Neural progenitor cell (in vitro differentiated cells): ENCODE data around the gene CDCA8. TPM values are rescaled to one million over a fixed set of nuclear protein-coding genes. Genes with fewer than 3 reads are reported as not detected.

Source experiments
- DNase-seq: peaks from one replicate; pipeline ENCODE4 v3.0.0-alpha.2; 2016; ENCODE audit warnings: low spot score
- H2AFZ ChIP-seq: fragments of 200-600 bp; sonication (generic); replicated peaks from 2 replicates; pipeline ENCODE4 v1.6.1; 2016; ENCODE audit warnings: antibody characterized with exemption
- H3F3A ChIP-seq: fragments of 200-600 bp; sonication (generic); 2 replicates; pipeline ENCODE4 v1.6.1; 2016; ENCODE audit warnings: antibody characterized with exemption, low read depth
- H3K27ac ChIP-seq: fragments of 200-600 bp; sonication (generic); 2 replicates; pipeline ENCODE4 v1.5.1; 2016; ENCODE audit warnings: mild to moderate bottlenecking
- H3K27me3 ChIP-seq: fragments of 200-600 bp; sonication (generic); 2 replicates; pipeline ENCODE4 v1.6.1; 2016; ENCODE audit warnings: mild to moderate bottlenecking, moderate library complexity
- H3K36me3 ChIP-seq: fragments of 200-600 bp; sonication (generic); 2 replicates; pipeline ENCODE4 v1.5.1; 2016
- H3K4me1 ChIP-seq: fragments of 200-600 bp; sonication (generic); 2 replicates; pipeline ENCODE4 v1.6.1; 2016; ENCODE audit warnings: mixed run types
- H3K4me2 ChIP-seq: fragments of 200-600 bp; sonication (generic); 2 replicates; pipeline ENCODE4 v1.6.1; 2016
- H3K4me3 ChIP-seq: fragments of 200-600 bp; sonication (generic); 2 replicates; pipeline ENCODE4 v1.5.1; 2016
- H3K79me2 ChIP-seq: fragments of 200-600 bp; sonication (generic); 2 replicates; pipeline ENCODE4 v1.6.1; 2016; ENCODE audit warnings: low read depth
- H3K9ac ChIP-seq: fragments of 200-600 bp; sonication (generic); 2 replicates; pipeline ENCODE4 v1.6.1; 2016
- H3K9me3 ChIP-seq: fragments of 200-600 bp; sonication (generic); 2 replicates; pipeline ENCODE4 v1.5.1; 2016; ENCODE audit warnings: low read depth
- H4K20me1 ChIP-seq: fragments of 200-600 bp; sonication (generic); 2 replicates; pipeline ENCODE4 v1.6.1; 2016; ENCODE audit warnings: low read depth
- H3K27ac Mint-ChIP-seq: 3 replicates; pipeline ENCODE4 v1.8.0; 2021; ENCODE audit warnings: mixed read lengths
- H3K27me3 Mint-ChIP-seq: 2 replicates; pipeline ENCODE4 v1.8.0; 2022; ENCODE audit warnings: low read depth, mild to moderate bottlenecking, inconsistent platforms, moderate library complexity, mixed read lengths; ENCODE audit not compliant: insufficient read depth
- H3K36me3 Mint-ChIP-seq: 3 replicates; pipeline ENCODE4 v1.8.0; 2021; ENCODE audit warnings: mixed read lengths
- H3K4me1 Mint-ChIP-seq: 3 replicates; pipeline ENCODE4 v1.8.0; 2021; ENCODE audit warnings: mixed read lengths
- H3K4me3 Mint-ChIP-seq: 3 replicates; pipeline ENCODE4 v1.8.0; 2021; ENCODE audit warnings: mild to moderate bottlenecking, moderate library complexity, mixed read lengths
- H3K9me3 Mint-ChIP-seq: 3 replicates; pipeline ENCODE4 v1.8.0; 2020; ENCODE audit warnings: mixed read lengths
- CTCF ChIP-seq: fragments of 200-600 bp; sonication (generic); IDR thresholded peaks from 2 replicates; pipeline ENCODE4 v1.5.1; 2017; ENCODE audit warnings: antibody characterized with exemption, mild to moderate bottlenecking
- EZH2 ChIP-seq: fragments of 200-600 bp; sonication (generic); IDR thresholded peaks from 2 replicates; pipeline ENCODE4 v1.6.1; 2017; ENCODE audit warnings: antibody characterized with exemption, mild to moderate bottlenecking, moderate library complexity
- EZH2phosphoT487 ChIP-seq: fragments of 200-600 bp; sonication (generic); IDR thresholded peaks from 2 replicates; pipeline ENCODE4 v1.6.1; 2017; ENCODE audit warnings: antibody characterized with exemption
- total RNA-seq: library from RNA; depleted of rRNA; stranded (reverse); fragments of >200 nt; gene quantifications from 2 replicates; pipeline ENCODE4 v1.2.3, GENCODE V29; 2015; ENCODE audit warnings: low replicate concordance

The CDCA8 gene
- total RNA-seq, 1 donor from 2014 or later: 49.3 TPM

GRCh38 chr1:37748565-37748964 is 56.2 kb downstream of the CDCA8 start:
- Mint-ChIP-seq H3K36me3 (peaks cover 1% of the 10 kb centered on the region), H3K27ac (no peak overlapping the region), H3K27me3 (peaks cover 41% of the 10 kb centered on the region), H3K9me3 (peaks cover 3% of the 10 kb centered on the region), H3K4me3 (no peak overlapping the region), H3K4me1 (peaks cover 5% of the 10 kb centered on the region)
- H3F3A ChIP-seq: peaks cover 3% of the 10 kb centered on the region
- H3K4me3 ChIP-seq: no peak overlapping the region
- no peak overlapping the region for H3K4me2 ChIP-seq
- no peaks in the 10 kb centered on the region for H3K36me3 ChIP-seq
- no peaks in the 10 kb centered on the region for H3K9me3 ChIP-seq
- H3K4me1 ChIP-seq: no peaks in the 10 kb centered on the region
- peaks cover 5% of the 10 kb centered on the region for H4K20me1 ChIP-seq
- no peaks in the 10 kb centered on the region for H3K79me2 ChIP-seq
- no peak for DNase-seq
- no peak overlapping the region for H3K27ac ChIP-seq
- H2AFZ ChIP-seq: no peak overlapping the region
- no peak overlapping the region for H3K9ac ChIP-seq
- H3K27me3 ChIP-seq: peaks cover 96% of the 10 kb centered on the region
- TF ChIP-seq EZH2 (no peak), CTCF (no peak), EZH2phosphoT487 (no peak)

DNA sequence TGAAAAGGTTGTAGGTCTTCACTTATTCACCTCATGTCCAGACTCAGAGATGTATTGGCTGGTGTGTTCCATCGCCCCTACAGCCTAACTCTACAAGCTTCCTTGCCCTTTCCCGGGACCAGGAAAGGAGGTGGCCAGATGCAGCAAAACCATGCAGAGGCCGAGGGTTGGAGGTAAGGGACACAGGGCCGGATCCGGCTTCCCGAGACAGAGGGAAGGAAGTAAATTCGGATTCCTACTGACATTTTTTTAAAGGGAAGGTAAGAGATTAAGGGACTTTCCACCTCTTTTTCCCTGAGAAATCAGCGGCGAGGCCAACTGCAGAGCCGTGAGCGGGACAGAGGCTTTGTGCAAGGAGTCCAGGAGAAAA is 59.9 kb downstream of the CDCA8 start:
- peaks cover 12% of the 10 kb centered on the region for H4K20me1 ChIP-seq
- no peaks in the 10 kb centered on the region for H3K9me3 ChIP-seq
- Mint-ChIP-seq H3K27me3 (peaks cover 60% of the 10 kb centered on the region), H3K27ac (no peak overlapping the region), H3K36me3 (peaks cover 1% of the 10 kb centered on the region), H3K4me1 (peaks cover 5% of the 10 kb centered on the region), H3K9me3 (peaks cover 2% of the 10 kb centered on the region), H3K4me3 (peak overlapping the region; percentile 80)
- H2AFZ ChIP-seq: peak overlapping the region; percentile 36
- no peak for TF ChIP-seq CTCF
- peak; percentile 66 for TF ChIP-seq EZH2
- TF ChIP-seq EZH2phosphoT487: no peak
- H3K79me2 ChIP-seq: no peaks in the 10 kb centered on the region
- DNase-seq: no peak
- H3K27me3 ChIP-seq: peaks cover 100% of the 10 kb centered on the region
- no peak overlapping the region for H3K9ac ChIP-seq
- peak overlapping the region; percentile 43 for H3K4me3 ChIP-seq
- peaks cover 3% of the 10 kb centered on the region for H3F3A ChIP-seq
- H3K36me3 ChIP-seq: no peaks in the 10 kb centered on the region
- H3K4me2 ChIP-seq: peak overlapping the region; percentile 75
- no peak overlapping the region for H3K27ac ChIP-seq
- no peaks in the 10 kb centered on the region for H3K4me1 ChIP-seq

DNA sequence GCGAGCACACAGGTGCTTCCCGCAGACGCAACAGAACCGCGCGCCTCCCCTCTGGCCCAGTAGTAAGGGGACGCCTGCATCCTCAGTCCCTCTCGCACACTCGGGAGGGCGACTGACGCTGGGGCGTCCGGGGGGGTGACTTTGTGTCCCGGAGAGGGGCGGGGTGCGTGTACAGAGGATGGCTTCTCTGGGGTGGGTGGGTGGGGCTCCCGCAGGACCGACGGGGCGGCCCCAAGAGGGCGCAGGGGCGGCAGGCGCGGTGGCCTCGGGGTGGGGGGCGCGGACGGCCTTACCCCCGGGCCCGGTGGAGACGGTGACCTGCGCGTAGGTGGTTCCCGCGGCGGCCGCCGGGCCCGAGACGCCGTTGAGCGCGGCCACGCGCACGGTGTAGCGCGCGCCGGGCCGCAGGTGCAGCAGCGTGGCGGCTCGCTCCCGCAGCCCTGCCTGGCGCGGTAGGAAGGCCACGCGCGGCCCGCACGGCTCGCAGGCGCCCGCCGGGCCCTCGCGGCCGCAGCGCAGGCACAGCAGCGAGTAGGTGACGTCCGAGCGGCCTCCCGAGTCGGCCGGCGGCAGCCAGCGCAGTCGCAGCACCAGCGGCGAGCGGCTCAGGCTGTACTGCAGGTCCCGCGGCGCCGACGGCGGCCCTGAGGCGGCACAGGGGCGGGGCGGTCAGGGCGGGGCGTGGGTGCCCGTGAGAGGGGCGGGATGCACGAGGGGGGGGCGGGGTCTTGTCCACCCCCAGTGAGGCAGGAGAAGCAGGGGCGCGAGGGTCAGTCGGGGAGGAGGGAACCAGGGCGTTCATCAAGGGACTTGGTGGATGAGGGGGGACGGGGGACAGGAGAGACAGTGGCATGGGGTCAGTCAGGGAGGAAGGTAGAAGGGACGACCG is 60.5 kb downstream of the CDCA8 start:
- peaks cover 5% of the 10 kb centered on the region for H3K4me1 Mint-ChIP-seq
- peak overlapping the region; percentile 75 for H3K4me2 ChIP-seq
- H3F3A ChIP-seq: peaks cover 3% of the 10 kb centered on the region
- H3K27me3 Mint-ChIP-seq: peaks cover 59% of the 10 kb centered on the region
- H3K9me3 ChIP-seq: no peaks in the 10 kb centered on the region
- no peaks in the 10 kb centered on the region for H3K36me3 ChIP-seq
- H3K27ac Mint-ChIP-seq: no peak overlapping the region
- H3K4me3 ChIP-seq: peak overlapping the region; percentile 43
- peak; percentile 80 for DNase-seq
- peak overlapping the region; percentile 36 for H2AFZ ChIP-seq
- H4K20me1 ChIP-seq: peaks cover 14% of the 10 kb centered on the region
- TF ChIP-seq EZH2: peak; percentile 22
- no peak for TF ChIP-seq CTCF
- no peaks in the 10 kb centered on the region for H3K4me1 ChIP-seq
- H3K27me3 ChIP-seq: peaks cover 100% of the 10 kb centered on the region
- peaks cover 2% of the 10 kb centered on the region for H3K9me3 Mint-ChIP-seq
- no peaks in the 10 kb centered on the region for H3K79me2 ChIP-seq
- peaks cover 1% of the 10 kb centered on the region for H3K36me3 Mint-ChIP-seq
- no peak overlapping the region for H3K9ac ChIP-seq
- H3K4me3 Mint-ChIP-seq: peak overlapping the region; percentile 82
- H3K27ac ChIP-seq: no peak overlapping the region
